GM18507 (cell line): ENCODE measurements around the gene ELOA.
"Not testable (repeated sequence)": the region's sequence is repeated elsewhere in the genome, so short reads cannot be mapped to it uniquely, and the experiment has no call there.

ENCODE experiments used
- DNase-seq: peaks from one replicate; pipeline ENCODE4 v3.0.0; 2011; ENCODE audit warnings: low read depth; ENCODE audit not compliant: insufficient read length; ENCODE audit errors: extremely low spot score
- FAIRE-seq: peaks from 2 replicates; lab custom pipeline; 2011; peaks lifted over from hg19 to GRCh38; lab: Jason Lieb, UNC

ELOA gene

DNA sequence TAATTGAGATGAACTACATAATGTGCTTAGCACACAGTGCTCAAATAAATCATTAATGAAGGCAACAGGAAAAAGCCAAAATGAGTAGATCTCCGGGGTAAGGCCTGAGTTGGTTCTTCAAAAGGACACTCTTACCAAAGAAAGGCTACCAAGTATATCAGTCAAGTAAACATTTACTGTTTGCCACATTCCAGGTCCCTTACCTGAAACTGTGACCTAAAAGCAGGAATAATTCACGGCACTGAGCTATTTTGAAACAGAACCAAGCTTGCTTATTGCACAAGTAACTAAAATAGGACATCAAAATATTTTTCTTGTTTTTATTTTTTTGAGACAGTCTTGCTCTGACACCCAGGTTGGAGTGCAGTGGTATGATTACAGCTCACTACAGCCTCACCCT lies 32.9 kb downstream of the ELOA start:
- DNase-seq, result no peak
- FAIRE-seq, result no peak

DNA sequence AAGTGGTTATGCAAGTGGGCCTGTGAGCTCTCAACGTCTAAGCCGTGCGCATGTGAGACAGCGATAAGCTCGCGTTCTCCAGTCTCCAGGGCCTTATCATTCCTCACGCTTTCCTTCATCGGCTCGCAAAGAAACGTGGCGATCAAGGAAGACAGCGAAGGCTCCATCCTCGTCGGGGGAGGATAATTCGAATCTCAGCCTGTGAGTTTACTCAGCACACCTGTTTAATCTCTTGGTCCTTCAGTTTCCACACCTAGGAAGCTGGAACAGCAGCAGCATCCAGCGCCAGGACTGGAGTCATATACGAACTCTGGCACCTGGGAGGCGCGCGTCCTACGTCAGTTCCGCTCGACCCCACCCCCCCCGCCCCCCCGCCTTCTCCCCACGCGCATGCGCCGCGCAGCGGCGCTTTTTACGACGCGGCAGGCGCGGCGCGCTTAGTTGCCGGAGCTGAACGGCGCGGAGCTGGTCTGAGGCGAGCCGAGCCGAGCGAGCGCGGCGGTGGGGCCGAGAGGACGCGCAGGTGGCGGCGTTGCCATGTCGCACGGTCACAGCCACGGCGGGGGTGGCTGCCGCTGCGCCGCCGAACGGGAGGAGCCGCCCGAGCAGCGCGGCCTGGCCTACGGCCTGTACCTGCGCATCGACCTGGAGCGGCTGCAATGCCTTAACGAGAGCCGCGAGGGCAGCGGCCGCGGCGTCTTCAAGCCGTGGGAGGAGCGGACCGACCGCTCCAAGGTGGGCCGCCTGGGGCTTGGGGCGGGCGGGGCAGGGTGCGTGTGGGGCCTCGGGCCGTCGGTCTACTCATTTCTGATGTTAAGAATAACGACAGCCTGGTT lies 34.9 kb downstream of the ELOA start, which contains the start of gene PITHD1:
Gene PITHD1, plus strand, starts transcription at position 440 of the 836 bp plus-strand sequence. Its CDS starts 98 bp downstream, at position 538.
- DNase-seq (peak; percentile 97), FAIRE-seq (peak; percentile 44)

DNA sequence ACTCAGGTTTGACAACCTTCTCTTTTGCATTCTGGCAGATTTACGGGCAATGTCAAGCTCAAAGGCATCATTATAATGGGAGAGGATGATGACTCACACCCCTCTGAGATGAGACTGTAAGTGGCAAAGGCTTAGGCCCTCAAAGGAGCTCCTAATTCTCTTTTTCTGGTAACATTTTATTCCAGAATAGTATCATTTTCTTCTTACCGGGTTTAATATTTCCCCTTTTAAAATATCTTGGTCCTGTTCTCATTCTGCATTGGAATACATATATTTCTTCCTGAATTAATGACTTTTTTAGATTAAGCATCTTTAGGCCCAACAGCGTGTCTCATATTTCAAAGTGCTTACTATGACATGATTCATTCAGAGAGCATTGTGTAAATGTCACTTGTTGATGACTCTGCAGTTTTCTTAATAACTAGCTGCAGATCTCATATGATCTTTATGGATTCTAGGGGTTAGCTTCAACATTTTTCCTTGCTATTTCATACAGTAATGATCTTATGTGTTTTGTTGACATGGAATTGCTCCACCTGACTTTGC lies 36.6 kb downstream of the ELOA start:
- no peak for FAIRE-seq
- DNase-seq, result no peak

DNA sequence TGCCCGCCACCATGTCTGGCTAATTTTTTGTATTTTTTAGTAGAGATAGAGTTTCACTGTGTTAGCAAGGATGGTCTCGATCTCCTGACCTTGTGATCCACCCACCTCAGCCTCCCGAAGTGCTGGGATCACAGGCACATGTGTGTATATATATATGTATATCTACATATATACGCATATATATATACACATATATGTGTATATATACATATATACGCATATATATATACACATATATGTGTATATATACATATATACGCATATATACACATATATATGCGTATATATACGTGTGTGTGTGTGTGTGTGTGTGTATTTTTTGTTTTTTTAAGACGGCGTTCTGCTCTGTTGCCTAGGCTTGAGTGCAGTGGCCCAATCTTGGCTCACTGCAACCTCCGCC lies 39.9 kb downstream of the ELOA start:
- FAIRE-seq, result not testable (repeated sequence)

DNA sequence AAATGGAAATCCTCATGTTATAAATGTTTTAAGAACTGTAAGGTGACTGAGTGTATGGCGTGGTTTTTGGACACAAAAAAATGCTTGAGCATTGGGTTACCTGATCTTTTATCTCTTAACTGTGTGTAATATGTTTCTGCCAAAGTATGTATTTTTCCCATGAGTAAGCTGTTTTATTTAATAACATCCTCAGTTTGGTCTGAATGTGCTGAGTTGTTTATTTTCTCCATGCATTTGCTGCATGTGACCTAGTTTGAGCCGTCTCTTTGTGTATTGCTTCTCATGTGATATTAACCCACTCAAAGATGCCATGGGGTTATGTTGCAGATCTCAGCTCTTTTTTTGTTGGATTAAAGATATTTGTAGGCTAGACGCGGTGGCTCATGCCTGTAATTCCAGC lies 41.6 kb downstream of the ELOA start:
- DNase-seq (no peak), FAIRE-seq (no peak)

More for the DNA sequence above, 39.9 kb downstream of the ELOA start:
- DNase-seq, result not testable (repeated sequence)

DNA sequence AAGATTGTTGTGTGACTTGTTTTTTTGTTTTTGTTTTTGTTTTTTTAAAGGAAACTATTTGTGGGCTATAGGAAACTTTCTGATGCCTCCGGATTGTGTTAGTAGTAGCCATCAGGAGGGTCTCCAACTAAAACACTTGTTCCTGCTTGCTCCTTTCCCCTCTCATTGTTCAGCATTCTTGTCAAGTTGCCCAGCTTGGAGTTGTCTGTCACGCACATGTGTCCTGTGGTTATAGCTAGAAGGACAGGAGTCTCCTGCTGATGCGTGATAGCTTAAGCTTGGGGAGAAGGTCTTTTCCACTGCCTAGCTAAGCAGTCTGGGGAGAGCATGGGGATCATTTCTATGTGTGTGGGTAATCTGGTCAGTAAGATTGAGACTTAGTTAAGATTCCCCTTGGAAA lies 44.4 kb downstream of the ELOA start:
- FAIRE-seq, result no peak
- DNase-seq, result no peak

DNA sequence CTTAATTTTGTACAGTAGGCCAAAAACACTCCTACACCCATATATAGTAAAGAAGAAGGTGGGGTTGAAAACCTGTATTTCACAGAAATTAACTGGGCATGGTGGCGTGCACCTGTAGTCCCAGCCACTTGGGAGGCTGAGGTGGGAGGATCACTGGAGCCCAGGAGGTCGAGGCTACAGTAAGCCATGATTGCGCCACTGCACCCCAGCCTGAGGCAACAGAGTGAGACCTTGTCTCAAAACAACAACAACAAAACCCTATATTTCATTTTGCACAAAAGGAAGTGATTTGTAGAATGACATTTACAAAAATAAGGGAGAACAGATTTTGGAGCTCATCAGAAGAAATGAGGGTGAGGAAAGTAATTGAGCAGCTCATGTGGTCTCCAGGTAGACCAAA lies 45.4 kb downstream of the ELOA start:
- FAIRE-seq (no peak), DNase-seq (no peak)

DNA sequence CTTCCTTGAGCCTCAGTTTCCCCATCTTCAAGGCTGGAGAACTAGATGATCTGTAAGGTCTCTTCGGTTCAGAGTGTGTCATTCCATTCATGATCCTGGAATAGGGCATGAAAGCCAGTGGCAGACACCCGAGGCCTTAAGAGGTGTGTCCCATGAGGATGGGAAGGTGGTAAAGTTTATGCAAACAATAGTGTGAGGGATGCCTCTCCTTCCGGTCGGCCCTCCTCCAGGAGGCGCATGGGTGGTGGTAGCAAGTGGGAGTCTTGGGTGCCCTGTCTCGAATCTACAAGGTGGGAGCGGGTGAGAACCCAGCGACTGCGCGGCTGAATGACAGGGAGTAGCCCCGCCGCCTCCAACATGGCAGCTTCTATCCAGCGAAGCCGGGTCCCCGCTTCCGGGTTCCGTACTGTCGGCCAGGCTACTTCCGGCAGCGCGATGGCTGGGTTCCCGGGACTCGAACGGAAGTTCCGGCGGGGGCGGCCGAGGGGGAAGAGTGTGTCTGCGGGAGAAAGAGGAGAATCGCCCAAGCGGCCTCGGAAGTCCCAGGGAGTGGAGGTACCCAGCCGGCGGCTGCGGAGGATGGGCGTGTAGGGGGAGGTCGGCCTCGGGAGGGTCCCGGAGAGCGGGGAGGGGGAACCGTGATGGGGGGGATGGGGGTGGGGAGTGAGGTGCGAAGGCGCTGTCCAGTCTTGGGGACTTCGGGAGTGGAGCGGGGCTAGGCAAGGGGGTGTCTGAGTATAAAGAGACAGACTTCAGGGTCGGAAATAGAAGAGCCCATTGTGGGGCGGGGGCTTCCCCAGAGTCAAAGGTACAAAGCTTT lies 47.6 kb downstream of the ELOA start, which contains the start of gene LYPLA2:
Gene LYPLA2, plus strand, starts transcription at position 450 of the 820 bp plus-strand sequence. CDS start 1,538 bp downstream, outside the sequence.
- FAIRE-seq, result peak; percentile 91
- peak; percentile 80 for DNase-seq

DNA sequence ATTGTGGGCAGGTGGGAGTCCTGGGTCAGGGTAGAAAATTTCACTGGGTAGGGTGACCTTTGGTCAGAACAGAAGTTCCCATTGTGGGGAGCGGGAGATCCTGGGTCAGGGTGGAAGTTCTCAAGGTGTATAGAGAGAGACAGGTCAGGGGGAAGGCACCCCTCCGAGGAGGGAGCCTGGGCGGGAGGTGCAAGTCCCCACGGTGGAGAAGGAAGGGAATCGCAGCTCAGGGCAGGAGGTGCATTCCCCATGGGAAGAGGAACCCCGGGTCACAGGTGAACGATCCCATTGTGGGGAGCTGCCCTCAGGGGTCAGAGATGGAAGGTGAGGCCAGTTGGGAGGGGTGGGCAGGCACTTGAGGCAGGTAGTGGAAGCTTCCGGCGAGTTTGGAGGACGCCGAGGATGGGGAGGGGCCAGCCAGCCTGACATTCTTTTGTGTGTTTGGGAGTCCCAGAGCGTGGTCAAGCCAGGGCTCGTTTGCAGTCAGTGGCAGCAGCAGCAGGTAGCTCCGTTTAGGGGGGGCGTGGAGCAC lies 48.3 kb downstream of the ELOA start:
- no peak for DNase-seq
- no peak for FAIRE-seq

DNA sequence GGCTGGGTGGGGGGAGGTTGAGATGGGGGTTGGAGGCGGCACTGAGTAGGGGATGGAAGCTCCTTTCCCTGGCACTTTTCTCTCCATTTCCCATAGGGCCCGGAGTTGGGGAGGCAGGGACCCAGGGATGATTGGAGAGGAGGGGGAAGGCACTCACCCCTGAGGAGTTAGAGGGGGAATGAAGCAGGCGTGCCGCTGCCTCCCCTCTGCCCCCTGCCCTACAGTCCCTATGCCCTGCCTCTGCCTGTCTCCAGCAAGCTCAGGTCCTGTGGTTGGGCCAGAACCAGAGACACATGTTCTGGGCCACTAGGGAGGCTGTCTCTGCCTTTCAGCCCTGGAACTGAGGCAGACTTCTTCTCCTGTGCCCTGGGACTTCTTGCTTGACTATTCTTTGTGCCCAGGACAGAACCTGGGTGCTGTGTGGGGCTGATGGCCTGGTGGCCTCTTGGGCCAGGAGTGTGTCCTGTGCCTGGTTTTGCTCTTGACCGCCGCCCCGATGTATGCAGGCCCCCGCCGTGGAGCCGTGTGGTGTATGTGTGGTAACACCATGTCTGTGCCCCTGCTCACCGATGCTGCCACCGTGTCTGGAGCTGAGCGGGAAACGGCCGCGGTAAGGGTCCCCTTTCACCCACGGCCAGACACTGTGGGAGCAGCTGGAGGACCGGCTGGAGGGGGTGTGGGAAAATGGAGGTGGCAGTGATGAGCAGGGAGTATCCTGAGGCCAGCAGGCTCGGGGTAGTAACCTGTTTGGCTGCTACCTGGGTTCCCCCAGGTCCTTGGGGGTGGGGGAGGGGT lies 49.1 kb downstream of the ELOA start:
- no peak for DNase-seq
- FAIRE-seq, result no peak

DNA sequence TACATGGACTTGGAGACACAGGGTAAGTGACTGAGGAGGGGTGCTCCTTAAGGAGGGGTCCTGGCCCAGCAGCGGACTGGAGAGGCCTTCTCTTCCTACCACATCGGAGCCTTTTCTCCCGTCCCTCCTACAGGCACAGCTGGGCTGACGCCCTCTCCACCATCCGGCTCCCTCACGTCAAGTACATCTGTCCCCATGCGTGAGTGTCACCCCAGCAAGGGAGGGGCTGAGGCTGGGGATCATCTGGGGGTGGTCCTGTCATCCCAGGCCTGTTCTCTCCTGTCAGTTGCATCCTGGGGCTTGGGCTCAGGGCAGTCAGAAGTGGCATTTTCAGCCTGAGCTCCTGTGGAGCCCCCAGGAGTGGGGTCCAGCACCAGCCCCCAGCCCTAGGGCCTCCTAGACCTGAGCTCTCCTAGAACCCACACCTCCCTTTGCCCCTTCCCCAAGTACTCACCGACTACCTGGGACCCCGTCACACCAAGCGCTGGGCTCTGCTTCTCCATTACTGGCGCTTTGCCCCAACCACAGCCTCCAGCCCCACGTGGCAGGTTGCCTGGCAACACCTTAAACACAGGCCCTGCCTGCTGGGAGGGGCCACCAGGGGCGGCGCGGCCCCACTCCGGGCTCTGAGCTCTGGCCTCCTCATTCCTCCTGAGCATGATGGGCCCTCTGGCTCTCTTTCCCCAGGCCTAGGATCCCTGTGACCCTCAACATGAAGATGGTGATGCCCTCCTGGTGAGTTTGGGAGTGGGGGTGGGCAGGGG lies 49.9 kb downstream of the ELOA start:
- DNase-seq, result no peak
- FAIRE-seq, result no peak

DNA sequence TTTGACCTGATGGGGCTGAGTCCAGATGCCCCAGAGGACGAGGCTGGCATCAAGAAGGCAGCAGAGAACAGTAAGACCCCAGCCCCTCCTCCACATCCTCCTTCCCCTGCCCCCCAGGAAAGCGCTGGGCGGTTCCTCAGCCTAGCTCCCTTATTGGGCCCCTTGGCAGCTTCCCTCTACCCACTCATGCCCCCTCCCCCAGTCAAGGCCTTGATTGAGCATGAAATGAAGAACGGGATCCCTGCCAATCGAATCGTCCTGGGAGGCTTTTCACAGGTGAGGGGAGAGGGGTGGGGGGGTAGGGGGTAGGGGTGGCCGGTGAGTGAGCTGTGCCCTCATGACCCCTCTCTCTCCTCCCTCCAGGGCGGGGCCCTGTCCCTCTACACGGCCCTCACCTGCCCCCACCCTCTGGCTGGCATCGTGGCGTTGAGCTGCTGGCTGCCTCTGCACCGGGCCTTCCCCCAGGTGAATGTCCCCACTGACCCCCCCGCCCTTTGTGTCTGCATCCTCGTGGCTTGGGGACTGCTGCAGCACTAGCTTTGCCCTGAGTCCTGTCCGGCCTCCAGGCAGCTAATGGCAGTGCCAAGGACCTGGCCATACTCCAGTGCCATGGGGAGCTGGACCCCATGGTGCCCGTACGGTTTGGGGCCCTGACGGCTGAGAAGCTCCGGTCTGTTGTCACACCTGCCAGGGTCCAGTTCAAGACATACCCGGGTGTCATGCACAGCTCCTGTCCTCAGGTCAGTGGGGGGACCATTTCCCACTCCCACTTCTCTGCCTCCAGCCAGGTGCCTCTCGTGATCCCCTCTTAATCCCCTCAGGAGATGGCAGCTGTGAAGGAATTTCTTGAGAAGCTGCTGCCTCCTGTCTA lies 50.8 kb downstream of the ELOA start:
- DNase-seq (no peak), FAIRE-seq (no peak)

DNA sequence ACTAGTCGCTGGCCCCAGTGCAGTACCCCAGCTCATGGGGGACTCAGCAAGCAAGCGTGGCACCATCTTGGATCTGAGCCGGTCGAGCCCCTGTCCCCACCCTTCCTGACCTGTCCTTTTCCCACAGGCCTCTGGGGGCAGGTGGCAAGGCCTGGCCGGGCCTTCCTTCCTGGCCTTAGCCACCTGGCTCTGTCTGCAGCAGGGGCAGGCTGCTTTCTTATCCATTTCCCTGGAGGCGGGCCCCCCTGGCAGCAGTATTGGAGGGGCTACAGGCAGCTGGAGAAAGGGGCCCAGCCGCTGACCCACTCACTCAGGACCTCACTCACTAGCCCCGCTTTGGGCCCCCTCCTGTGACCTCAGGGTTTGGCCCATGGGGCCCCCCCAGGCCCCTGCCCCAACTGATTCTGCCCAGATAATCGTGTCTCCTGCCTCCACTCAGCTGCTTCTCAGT lies 51.5 kb downstream of the ELOA start:
- not testable (repeated sequence) for FAIRE-seq

DNA sequence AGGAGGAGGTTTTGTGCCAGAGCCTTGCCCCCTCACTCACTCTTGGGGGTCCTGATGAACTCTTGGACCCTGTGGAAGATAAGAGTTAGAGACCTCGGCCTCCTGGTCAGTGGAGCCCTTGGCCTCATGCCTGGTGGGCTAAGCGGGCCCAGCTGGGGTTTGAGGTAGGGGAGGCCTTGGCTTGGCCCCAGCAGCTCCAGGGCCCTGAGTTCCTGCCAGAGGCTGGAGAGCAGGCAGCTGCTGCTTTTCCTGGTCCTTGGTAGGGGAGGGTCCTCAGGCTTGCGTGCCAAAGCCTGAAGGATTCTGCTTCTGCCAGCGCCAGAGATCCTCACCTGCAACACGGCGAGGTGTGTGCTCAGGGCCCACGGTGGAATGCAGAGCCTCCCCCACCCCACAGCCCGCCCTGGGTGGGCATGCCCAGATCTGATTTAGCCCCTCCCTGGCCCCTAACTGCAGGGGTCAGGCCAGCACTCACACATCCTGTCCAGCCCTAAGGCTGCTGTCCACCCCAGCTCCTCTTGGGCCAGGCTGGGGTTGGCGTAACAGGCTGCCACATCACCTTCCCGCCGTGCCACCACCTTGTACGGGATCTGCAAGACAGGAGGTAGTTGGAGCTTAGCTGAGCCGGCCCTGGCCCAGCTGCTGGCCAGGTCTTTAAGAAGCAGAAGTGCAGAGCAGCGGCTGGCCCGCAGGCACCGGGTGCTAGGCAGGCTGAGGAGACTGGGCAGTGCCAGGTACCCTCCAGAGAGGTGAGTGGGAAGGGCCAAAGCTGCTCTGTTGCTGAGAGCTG lies 52.6 kb downstream of the ELOA start:
- no peak for DNase-seq
- no peak for FAIRE-seq

More for the DNA sequence above, 51.5 kb downstream of the ELOA start:
- not testable (repeated sequence) for DNase-seq

DNA sequence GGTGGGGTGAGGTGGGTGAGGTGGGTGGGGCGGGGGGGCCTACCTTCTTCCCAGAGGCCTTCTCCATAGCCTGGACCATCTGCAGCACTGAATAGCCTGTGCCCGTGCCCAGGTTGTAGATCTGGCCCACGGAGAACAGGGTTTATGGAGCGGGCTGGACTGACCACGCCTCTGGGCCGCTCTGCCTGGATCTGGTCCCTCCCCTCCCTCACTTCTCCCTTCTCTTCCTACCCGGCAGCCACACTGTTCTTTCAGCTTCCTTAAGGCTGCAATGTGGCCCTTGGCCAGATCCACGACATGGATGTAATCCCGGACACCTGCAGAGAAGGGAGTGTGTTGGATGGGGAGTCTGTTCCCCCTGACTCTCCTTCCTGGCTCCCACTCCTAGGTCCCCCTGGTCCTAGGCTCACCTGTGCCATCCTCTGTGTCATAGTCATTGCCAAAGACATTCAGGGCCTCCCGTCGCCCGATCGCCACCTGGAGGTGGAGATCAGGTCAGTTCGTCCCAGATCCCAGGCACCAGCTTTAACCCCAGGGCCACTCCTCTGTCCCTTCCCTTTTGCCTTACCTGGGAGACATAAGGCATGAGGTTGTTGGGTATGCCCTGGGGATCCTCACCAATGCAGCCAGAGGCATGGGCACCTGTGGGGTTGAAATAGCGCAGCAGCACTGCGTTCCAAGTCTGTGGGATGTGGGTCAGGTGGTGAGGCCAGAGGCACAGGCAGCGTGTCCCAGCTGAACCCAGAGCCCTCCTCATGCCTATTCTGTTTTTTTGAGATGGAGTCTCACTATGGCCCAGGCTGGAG lies 53.4 kb downstream of the ELOA start:
- DNase-seq (no peak), FAIRE-seq (no peak)
